HepG2 (cell line): ENCODE data around the gene MTF2. TPM values are rescaled to one million over a fixed set of nuclear protein-coding genes. Genes with fewer than 3 reads are reported as not detected.

ENCODE experiments used
- ATAC-seq: fragments of 200-7000 bp; cut with Tn5 transposase; 3 replicates; pipeline ENCODE4 v1.9.1; 2020; ENCODE audit warnings: mild to moderate bottlenecking, moderate library complexity
- BruUV-seq: library from RNA; stranded (reverse); fragments of 400-500 nt; replicated peaks from 2 replicates; lab custom pipeline; 2021; lab: Mats Ljungman, UMichigan
- CTCF ChIA-PET: fragments of 300-600 bp; formaldehyde crosslinking; extraction: SDS; loops from one replicate; lab custom pipeline; 2021; ENCODE audit warnings: low total read pairs, inconsistent platforms, low intra/inter-chr PET ratio; lab: Yijun Ruan, JAX
- POLR2A ChIA-PET: fragments of 350-600 bp; sonication (Branson Sonifier 250); formaldehyde crosslinking; loops from one replicate; lab custom pipeline; 2020; ENCODE audit warnings: antibody characterized with exemption, inconsistent platforms; lab: Yijun Ruan, JAX
- DNase-seq: peaks from one replicate; pipeline ENCODE4 v3.0.0-alpha.2; 2015; ENCODE audit warnings: low spot score
- FAIRE-seq: peaks from 3 replicates; lab custom pipeline; 2011; peaks lifted over from hg19 to GRCh38; lab: Jason Lieb, UNC
- H2AFZ ChIP-seq: one replicate; pipeline ENCODE4 v1.6.1; 2011; ENCODE audit warnings: low read length, inconsistent platforms
- H3K27ac ChIP-seq: fragments of 300-600 bp; 3 replicates; pipeline ENCODE4 v1.8.0; 2011; ENCODE audit warnings: mixed run types, mild to moderate bottlenecking, mixed read lengths, low read length, inconsistent platforms; ENCODE audit not compliant: insufficient read depth; ENCODE audit errors: extremely low read length
- H3K27me3 ChIP-seq, 2 experiments: fragments of 200-600 bp in 1 of 2; 2 replicates in 1 of 2; 3 replicates in 1 of 2; pipeline versions ENCODE4 v1.6.0 to v1.8.0; 2011; ENCODE audit warnings: low read length in 2 of 2, mild to moderate bottlenecking in 2 of 2, moderate library complexity in 2 of 2, inconsistent platforms in 1 of 2; ENCODE audit not compliant: insufficient read depth in 2 of 2, control insufficient read depth in 1 of 2
- H3K36me3 ChIP-seq, 2 experiments: fragments of 200-600 bp in 1 of 2; replicated peaks in 1 of 2; 2 replicates in 1 of 2; 3 replicates in 1 of 2; pipeline versions ENCODE4 v1.5.1 to v1.8.0; 2011; ENCODE audit warnings: low read length in 2 of 2, inconsistent platforms in 1 of 2; ENCODE audit not compliant: insufficient read depth in 2 of 2, control insufficient read depth in 1 of 2
- H3K4me1 ChIP-seq: 2 replicates; pipeline ENCODE4 v1.5.1; 2012; ENCODE audit warnings: low read length, inconsistent platforms; ENCODE audit not compliant: insufficient read depth
- H3K4me2 ChIP-seq: 2 replicates; pipeline ENCODE4 v1.6.0; 2011; ENCODE audit warnings: low read depth, low read length, inconsistent platforms
- H3K4me3 ChIP-seq, 3 experiments: fragments of 200-600 bp in 1 of 3; sonication (generic), shearing (Covaris generic) in 1 of 3; replicated peaks in 1 of 3; 2 replicates each; pipeline ENCODE4 v1.5.1; 2011 to 2016; ENCODE audit warnings: low read length in 3 of 3, inconsistent platforms in 2 of 3, low read depth in 2 of 3, mild to moderate bottlenecking in 2 of 3, control low read depth in 1 of 3, mixed read lengths in 1 of 3; ENCODE audit not compliant: insufficient read depth in 1 of 3
- H3K79me2 ChIP-seq: one replicate; pipeline ENCODE4 v1.6.1; 2011; ENCODE audit warnings: low read length, inconsistent platforms; ENCODE audit not compliant: insufficient read depth
- H3K9ac ChIP-seq: 2 replicates; pipeline ENCODE4 v1.6.0; 2011; ENCODE audit warnings: mild to moderate bottlenecking, low read depth, low read length, inconsistent platforms; ENCODE audit not compliant: insufficient read depth
- H3K9me3 ChIP-seq: 2 replicates; pipeline ENCODE4 v1.5.1; 2012; ENCODE audit warnings: mild to moderate bottlenecking, low read length
- H4K20me1 ChIP-seq: 2 replicates; pipeline ENCODE4 v1.6.0; 2011; ENCODE audit warnings: inconsistent platforms, mild to moderate bottlenecking, low read length, moderate library complexity; ENCODE audit not compliant: insufficient read depth
- CREM ChIP-seq, 2 experiments: sonication (generic) in 1 of 2; formaldehyde crosslinking in 1 of 2; IDR thresholded peaks; 2 replicates each; pipeline versions ENCODE4 v1.4.0 to v1.6.1; 2016 to 2020; ENCODE audit warnings: antibody characterized with exemption in 1 of 2, mild to moderate bottlenecking in 1 of 2, missing genetic modification reagents in 1 of 2
- DPF2 ChIP-seq: sonication (generic); formaldehyde crosslinking; IDR thresholded peaks from 2 replicates; pipeline ENCODE4 v1.4.0; 2020; ENCODE audit warnings: mild to moderate bottlenecking, low read depth, missing genetic modification reagents, borderline replicate concordance
- ZFP1 ChIP-seq: IDR thresholded peaks from 2 replicates; pipeline ENCODE4 v1.6.1; 2016
- ZNF614 ChIP-seq: IDR thresholded peaks from 2 replicates; pipeline ENCODE4 v1.6.1; 2018; ENCODE audit warnings: missing biosample characterization, missing genetic modification reagents, inconsistent platforms, borderline replicate concordance
- WGBS: methylation state at CpG from one replicate; pipeline ENCODE4 v1.1.6; 2017; ENCODE audit warnings: low lambda C conversion rate; 5-methylcytosine and 5-hydroxymethylcytosine counted together
- in situ Hi-C: cut with HindIII; loops from 2 replicates; pipeline ENCODE4 v1.10.0; 2017; ENCODE audit warnings: low pct_unique_long_range_greater_than_20kb; ENCODE audit not compliant: extremely low pct_ligation_motif_present
- intact Hi-C: fragments of 100-400 bp; cut with micrococcal nuclease; formaldehyde crosslinking; loops from one replicate; pipeline ENCODE4 v1.10.0; 2022; ENCODE audit not compliant: unreplicated experiment
- polyA plus RNA-seq, 8 experiments: library from polyadenylated mRNA; depleted of rRNA in 3 of 8; stranded (reverse) in 7 of 8; unstranded in 1 of 8; fragments of >200 nt; fragmentation: Illumina TruSeq in 4 of 8; extraction: Trizol in 4 of 8; gene quantifications; 2 replicates each; pipeline versions ENCODE4 v1.2.1 to v1.2.3, GENCODE V29; 2011 to 2016; ENCODE audit warnings: low read depth in 4 of 8, missing spikeins in 1 of 8, mixed read lengths in 1 of 8; ENCODE audit not compliant: insufficient read depth in 1 of 8
- total RNA-seq, 5 experiments: library from RNA; depleted of rRNA; stranded (reverse); fragments of >200 nt; fragmentation: Illumina TruSeq; extraction: Trizol; gene quantifications; 2 replicates each; pipeline ENCODE4 v1.2.3, GENCODE V29; 2016; ENCODE audit warnings: low read depth in 1 of 5
- TF ChIP-seq, protein P1 (sequence below): sonication (generic); formaldehyde crosslinking; IDR thresholded peaks from 2 replicates; pipeline ENCODE4 v1.4.0; 2020; ENCODE audit warnings: missing genetic modification reagents, borderline replicate concordance

Gene MTF2
- total and polyA plus RNA-seq, 2 of the 13 experiments (the other 11 are each of a cell fraction or from before 2014, with no cell fraction given): 48.7 to 53.9 TPM

GRCh38 chr1:93106226-93106625, 27.1 kb downstream of the MTF2 start:
- CTCF ChIA-PET: no interaction called here
- H3K9ac ChIP-seq: no peak overlapping the region
- peaks cover 1 to 12% of the 10 kb centered on the region in 2 experiments; a peak in 3 of 5 replicates for H3K36me3 ChIP-seq
- no peak overlapping the region for H2AFZ ChIP-seq
- no peak overlapping the region for H3K27ac ChIP-seq
- 0 out of 2 replicates have a peak, but pooled peaks cover 3% of the 10 kb centered on the region for H4K20me1 ChIP-seq
- no TSS peak for BruUV-seq
- H3K4me3 ChIP-seq: no peak overlapping the region
- POLR2A ChIA-PET: no interaction called here
- H3K4me1 ChIP-seq: no peaks in the 10 kb centered on the region
- 95% methylated on average over 2 of the region's 2 CpGs for WGBS
- in situ Hi-C loops: no loop called here
- H3K9me3 ChIP-seq: no peaks in the 10 kb centered on the region
- no peak overlapping the region for H3K4me2 ChIP-seq
- peaks cover 85% of the 10 kb centered on the region for H3K79me2 ChIP-seq
- TF ChIP-seq CREM (IDR thresholded peaks at IDR 0.05) (no peak), CREM (CRISPR knock-in tag; IDR thresholded peaks at IDR 0.05) (no peak), ZFP1 (CRISPR knock-in tag) (no peak), DPF2 (CRISPR knock-in tag) (no peak), ZNF614 (no peak)
- TF ChIP-seq, protein P1, sequence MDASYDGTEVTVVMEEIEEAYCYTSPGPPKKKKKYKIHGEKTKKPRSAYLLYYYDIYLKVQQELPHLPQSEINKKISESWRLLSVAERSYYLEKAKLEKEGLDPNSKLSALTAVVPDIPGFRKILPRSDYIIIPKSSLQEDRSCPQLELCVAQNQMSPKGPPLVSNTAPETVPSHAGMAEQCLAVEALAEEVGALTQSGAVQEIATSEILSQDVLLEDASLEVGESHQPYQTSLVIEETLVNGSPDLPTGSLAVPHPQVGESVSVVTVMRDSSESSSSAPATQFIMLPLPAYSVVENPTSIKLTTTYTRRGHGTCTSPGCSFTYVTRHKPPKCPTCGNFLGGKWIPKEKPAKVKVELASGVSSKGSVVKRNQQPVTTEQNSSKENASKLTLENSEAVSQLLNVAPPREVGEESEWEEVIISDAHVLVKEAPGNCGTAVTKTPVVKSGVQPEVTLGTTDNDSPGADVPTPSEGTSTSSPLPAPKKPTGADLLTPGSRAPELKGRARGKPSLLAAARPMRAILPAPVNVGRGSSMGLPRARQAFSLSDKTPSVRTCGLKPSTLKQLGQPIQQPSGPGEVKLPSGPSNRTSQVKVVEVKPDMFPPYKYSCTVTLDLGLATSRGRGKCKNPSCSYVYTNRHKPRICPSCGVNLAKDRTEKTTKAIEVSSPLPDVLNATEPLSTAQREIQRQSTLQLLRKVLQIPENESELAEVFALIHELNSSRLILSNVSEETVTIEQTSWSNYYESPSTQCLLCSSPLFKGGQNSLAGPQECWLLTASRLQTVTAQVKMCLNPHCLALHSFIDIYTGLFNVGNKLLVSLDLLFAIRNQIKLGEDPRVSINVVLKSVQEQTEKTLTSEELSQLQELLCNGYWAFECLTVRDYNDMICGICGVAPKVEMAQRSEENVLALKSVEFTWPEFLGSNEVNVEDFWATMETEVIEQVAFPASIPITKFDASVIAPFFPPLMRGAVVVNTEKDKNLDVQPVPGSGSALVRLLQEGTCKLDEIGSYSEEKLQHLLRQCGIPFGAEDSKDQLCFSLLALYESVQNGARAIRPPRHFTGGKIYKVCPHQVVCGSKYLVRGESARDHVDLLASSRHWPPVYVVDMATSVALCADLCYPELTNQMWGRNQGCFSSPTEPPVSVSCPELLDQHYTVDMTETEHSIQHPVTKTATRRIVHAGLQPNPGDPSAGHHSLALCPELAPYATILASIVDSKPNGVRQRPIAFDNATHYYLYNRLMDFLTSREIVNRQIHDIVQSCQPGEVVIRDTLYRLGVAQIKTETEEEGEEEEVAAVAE (CRISPR knock-in tag): no peak
- TF ChIP-seq, all 625 proteins: peak for 0
- no peak for DNase-seq
- FAIRE-seq: no peak
- ATAC-seq: no peak
- intact Hi-C loops: no loop called here
- H3K27me3 ChIP-seq: no peaks in the 10 kb centered on the region
